CD4-positive, alpha-beta T cell (primary cell): ENCODE measurements around the gene SLC35A3. TPM values are rescaled to one million over a fixed set of nuclear protein-coding genes. Genes with fewer than 3 reads are reported as not detected.

Source experiments
- ATAC-seq: fragments of 200-7000 bp; cut with Tn5 transposase; one replicate; pipeline ENCODE4 v1.10.0; 2022; ENCODE audit warnings: mild to moderate bottlenecking; ENCODE audit not compliant: poor library complexity
- CTCF ChIA-PET: fragments of 350-600 bp; sonication (Branson Sonifier 250); formaldehyde crosslinking; loops from one replicate; lab custom pipeline; 2021; ENCODE audit warnings: antibody characterized with exemption, inconsistent platforms; lab: Charles Lee
- POLR2A ChIA-PET: fragments of 350-600 bp; sonication (Branson Sonifier 250); formaldehyde crosslinking; loops from one replicate; lab custom pipeline; 2021; ENCODE audit warnings: antibody characterized with exemption, inconsistent platforms; lab: Charles Lee
- DNase-seq, 14 experiments: peaks; one replicate each; pipeline ENCODE4 v3.0.0-alpha.2; 2013 to 2020; ENCODE audit warnings: mixed read lengths in 2 of 14
- H3K27ac ChIP-seq, 2 donors: one replicate each; pipeline versions ENCODE4 v1.5.1 to v1.7.0; 2013; ENCODE audit warnings: low read length in 2 of 2, low read depth in 1 of 2, mild to moderate bottlenecking in 1 of 2
- H3K27me3 ChIP-seq, 2 experiments: 1 replicate in 1 of 2; 2 replicates in 1 of 2; pipeline versions ENCODE4 v1.6.1 to v1.7.0; 2013; ENCODE audit warnings: low read length in 2 of 2, control low read depth in 1 of 2, mild to moderate bottlenecking in 1 of 2, moderate library complexity in 1 of 2; ENCODE audit not compliant: insufficient read depth in 2 of 2, control insufficient read depth in 1 of 2
- H3K36me3 ChIP-seq: one replicate; pipeline ENCODE4 v1.6.1; 2013; ENCODE audit warnings: low read length, control low read depth; ENCODE audit not compliant: insufficient read depth
- H3K4me1 ChIP-seq: one replicate; pipeline ENCODE4 v1.6.1; 2013; ENCODE audit warnings: low read length, control low read depth; ENCODE audit not compliant: insufficient read depth
- H3K4me3 ChIP-seq: one replicate; pipeline ENCODE4 v1.5.1; 2013; ENCODE audit warnings: mild to moderate bottlenecking, low read length, moderate library complexity
- H3K9me3 ChIP-seq, 2 experiments: 1 replicate in 1 of 2; 2 replicates in 1 of 2; pipeline versions ENCODE4 v1.6.1 to v1.7.0; 2013; ENCODE audit warnings: low read length in 2 of 2, mild to moderate bottlenecking in 2 of 2, control low read depth in 1 of 2, moderate library complexity in 1 of 2; ENCODE audit not compliant: control insufficient read depth in 1 of 2, insufficient read depth in 1 of 2
- H3K27ac Mint-ChIP-seq: one replicate; pipeline ENCODE4 v1.8.0; 2020; ENCODE audit warnings: mixed read lengths
- H3K27me3 Mint-ChIP-seq: one replicate; pipeline ENCODE4 v1.8.0; 2021; ENCODE audit warnings: mixed read lengths
- H3K36me3 Mint-ChIP-seq: one replicate; pipeline ENCODE4 v1.8.0; 2021; ENCODE audit warnings: low read depth, mixed read lengths
- H3K4me1 Mint-ChIP-seq: one replicate; pipeline ENCODE4 v1.8.0; 2021; ENCODE audit warnings: low read depth, mixed read lengths
- H3K4me3 Mint-ChIP-seq: one replicate; pipeline ENCODE4 v1.8.0; 2020; ENCODE audit warnings: mild to moderate bottlenecking, mixed read lengths
- H3K9me3 Mint-ChIP-seq: one replicate; pipeline ENCODE4 v1.8.0; 2020; ENCODE audit warnings: mixed read lengths
- CTCF ChIP-seq: fragments of 200-600 bp; IDR thresholded peaks from one replicate; pipeline ENCODE4 v1.8.0; 2022; ENCODE audit warnings: antibody characterized with exemption, mild to moderate bottlenecking
- intact Hi-C, 2 experiments: fragments of 100-400 bp; cut with DNase I in 1 of 2; cut with micrococcal nuclease in 1 of 2; formaldehyde crosslinking; loops; one replicate each; pipeline versions ENCODE4 v1.15.1 to v1.9.0; 2023 to 2025; cut with DNase I, micrococcal nuclease
- total RNA-seq, 174 experiments: library from RNA in 2 of 174; stranded (reverse) in 2 of 174; gene quantifications; one replicate each; pipeline ENCODE4 v1.2.3 and lab custom pipeline; 2021 to 2026

Gene SLC35A3
- total RNA-seq, 2 experiments from 2014 or later, result 20.2 to 24.6 TPM

- Histone ChIP-seq H3K27ac (no peak overlapping the region), H3K4me3 (no peak overlapping the region), H3K9me3 (no peaks in the 10 kb centered on the region), H3K4me1 (no peaks in the 10 kb centered on the region), H3K36me3 (peaks cover 87% of the 10 kb centered on the region), H3K27me3 (no peaks in the 10 kb centered on the region)
- Mint-ChIP-seq H3K9me3 (no peaks in the 10 kb centered on the region), H3K27me3 (no peaks in the 10 kb centered on the region), H3K4me3 (no peak overlapping the region), H3K27ac (no peak overlapping the region), H3K36me3 (peaks cover 97% of the 10 kb centered on the region), H3K4me1 (peaks cover 7% of the 10 kb centered on the region)
- ChIA-PET CTCF (no interaction called here), POLR2A (no interaction called here)
- TF ChIP-seq CTCF, result no peak
- DNase-seq (no peak), ATAC-seq (no peak)
- intact Hi-C loops, result no loop called here
Measured at GRCh38 chr1:100077531-100077930, 107.7 kb downstream of the SLC35A3 start.

DNA sequence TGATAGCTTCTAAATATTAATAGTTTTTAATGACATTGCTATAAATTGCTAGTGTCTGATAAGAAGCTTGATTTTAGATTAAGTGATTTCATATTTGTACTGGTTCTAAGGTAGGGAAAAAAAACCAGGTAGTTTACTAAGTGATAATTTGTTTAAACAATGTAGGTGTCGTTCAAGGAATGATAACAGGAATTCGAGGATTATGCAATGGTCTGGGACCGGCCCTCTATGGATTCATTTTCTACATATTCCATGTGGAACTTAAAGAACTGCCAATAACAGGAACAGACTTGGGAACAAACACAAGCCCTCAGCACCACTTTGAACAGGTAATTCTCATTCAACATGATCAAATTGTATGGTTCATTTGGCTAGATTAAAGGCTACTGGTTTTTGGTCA, 110.5 kb downstream of the SLC35A3 start:
- CTCF ChIA-PET, result no interaction called here

More for the DNA sequence above, 110.5 kb downstream of the SLC35A3 start:
- TF ChIP-seq CTCF, result no peak
- POLR2A ChIA-PET, result no interaction called here
- DNase-seq (no peak), ATAC-seq (no peak)
- no peaks in the 10 kb centered on the region for H3K4me1 ChIP-seq
- no peaks in the 10 kb centered on the region for H3K27me3 ChIP-seq
- H3K27ac ChIP-seq, result no peak overlapping the region
- no peaks in the 10 kb centered on the region for H3K27me3 Mint-ChIP-seq
- no peaks in the 10 kb centered on the region for H3K9me3 ChIP-seq
- peaks cover 74% of the 10 kb centered on the region for H3K36me3 ChIP-seq
- no peaks in the 10 kb centered on the region for H3K9me3 Mint-ChIP-seq
- H3K36me3 Mint-ChIP-seq, result peaks cover 76% of the 10 kb centered on the region
- H3K4me1 Mint-ChIP-seq, result peaks cover 4% of the 10 kb centered on the region
- no peak overlapping the region for H3K4me3 Mint-ChIP-seq
- intact Hi-C loops, result no loop called here
- no peak overlapping the region for H3K4me3 ChIP-seq
- no peak overlapping the region for H3K27ac Mint-ChIP-seq

Other genes with a start within 250 kb of the SLC35A3 start
- gene FRRS1, start 203.4 kb upstream of the SLC35A3 start, total RNA-seq, result 1 to 10 TPM in 1 of 2 experiments, under 1 TPM in 1; 0.33 to 1.1 TPM
- gene AGL, start 119.6 kb upstream of the SLC35A3 start, total RNA-seq, result 1 to 10 TPM; 8.6 to 9.6 TPM
- gene SASS6, start 162.9 kb downstream of the SLC35A3 start, total RNA-seq, result 1 to 10 TPM; 1.7 to 1.8 TPM
- 1 to 10 TPM; 6.3 to 6.9 TPM for gene TRMT13, start 163.2 kb downstream of the SLC35A3 start, total RNA-seq
- gene LRRC39, start 208.3 kb downstream of the SLC35A3 start, total RNA-seq, result 1 to 10 TPM; 1.3 to 1.4 TPM